Left lung (tissue), 10 donors: Measurements from ENCODE around the gene C14orf180. TPM values are rescaled to one million over a fixed set of nuclear protein-coding genes. Genes with fewer than 3 reads are reported as not detected.

Source experiments
- ATAC-seq: fragments of 200-7000 bp; cut with Tn5 transposase; one replicate; pipeline ENCODE4 v1.9.1; 2020; ENCODE audit warnings: moderate library complexity
- DNase-seq, 4 donors: peaks; one replicate each; pipeline ENCODE4 v3.0.0-alpha.2; 2013 to 2020
- H3K27ac ChIP-seq, 2 donors: fragments of 200-600 bp; sonication (generic) in 1 of 2; one replicate each; pipeline versions ENCODE4 v1.5.0 to v1.8.0; 2020 to 2021
- H3K27me3 ChIP-seq, 2 donors: fragments of 200-600 bp; sonication (generic) in 1 of 2; one replicate each; pipeline versions ENCODE4 v1.5.0 to v1.8.0; 2020 to 2021
- H3K36me3 ChIP-seq, 2 donors: fragments of 200-600 bp; sonication (generic) in 1 of 2; one replicate each; pipeline versions ENCODE4 v1.5.0 to v1.8.0; 2020 to 2021
- H3K4me1 ChIP-seq, 2 donors: fragments of 200-600 bp; one replicate each; pipeline ENCODE4 v1.8.0; 2021
- H3K4me3 ChIP-seq, 2 donors: fragments of 200-600 bp; sonication (generic) in 1 of 2; one replicate each; pipeline versions ENCODE4 v1.5.0 to v1.8.0; 2020 to 2021; ENCODE audit warnings: mild to moderate bottlenecking in 1 of 2
- H3K9me3 ChIP-seq, 2 donors: fragments of 200-600 bp; sonication (generic) in 1 of 2; one replicate each; pipeline versions ENCODE4 v1.5.0 to v1.8.0; 2020 to 2021
- CTCF ChIP-seq, 2 donors: fragments of 200-600 bp; sonication (generic) in 1 of 2; IDR thresholded peaks; one replicate each; pipeline versions ENCODE4 v1.5.0 to v1.8.0; 2021; ENCODE audit warnings: antibody characterized with exemption in 2 of 2
- intact Hi-C, 2 donors: fragments of 100-400 bp; cut with DNase I; formaldehyde crosslinking; loops; one replicate each; pipeline versions ENCODE4 v1.11.2 to v1.14.2; 2022
- polyA plus RNA-seq, 6 donors: library from polyadenylated mRNA; unstranded; fragments of 120-200 nt; gene quantifications; one replicate each; pipeline ENCODE4 v1.2.1, GENCODE V29; 2013; ENCODE audit not compliant: insufficient read length in 6 of 6
- total RNA-seq, 2 donors: library from RNA; stranded (reverse); fragmentation: NEBNext Ultra II Directional; extraction: Animal tissue kit (Norgen Biotek cat#: 25700); gene quantifications; one replicate each; pipeline ENCODE4 v1.2.1, GENCODE V29; 2021
- donor health status: DM: no; HTN: yes; CAD: no.
- donor health status: DM: no; HTN: no; CAD: no.

Gene C14orf180
- total and polyA plus RNA-seq, 8 donors: not detected

GRCh38 chr14:104574536-104574935 lies 5.0 kb upstream of the C14orf180 start:
- no peak for DNase-seq
- no peaks in the 10 kb centered on the region for H3K36me3 ChIP-seq
- ATAC-seq: no peak
- no peak for TF ChIP-seq CTCF (IDR thresholded peaks at IDR 0.05)
- intact Hi-C loops: no loop called here
- peaks cover 0 to 93% of the 10 kb centered on the region in 2 donors for H3K27me3 ChIP-seq
- no peak overlapping the region for H3K4me3 ChIP-seq
- H3K9me3 ChIP-seq: no peaks in the 10 kb centered on the region
- H3K27ac ChIP-seq: no peak overlapping the region
- H3K4me1 ChIP-seq: no peaks in the 10 kb centered on the region

- intact Hi-C loops: no loop called here
- no peak overlapping the region for H3K27ac ChIP-seq
- H3K36me3 ChIP-seq: no peaks in the 10 kb centered on the region
- H3K9me3 ChIP-seq: no peaks in the 10 kb centered on the region
- no peak for TF ChIP-seq CTCF (IDR thresholded peaks at IDR 0.05)
- no peak overlapping the region for H3K4me3 ChIP-seq
- no peak for DNase-seq
- ATAC-seq: no peak
- H3K27me3 ChIP-seq: peaks cover 0 to 93% of the 10 kb centered on the region in 2 donors
- no peaks in the 10 kb centered on the region for H3K4me1 ChIP-seq
Measured at GRCh38 chr14:104574978-104575583, 4.5 kb upstream of the C14orf180 start.

- Histone ChIP-seq H3K4me1 (no peaks in the 10 kb centered on the region), H3K27me3 (peaks cover 0 to 93% of the 10 kb centered on the region in 2 donors), H3K9me3 (no peaks in the 10 kb centered on the region), H3K36me3 (no peaks in the 10 kb centered on the region), H3K4me3 (no peak overlapping the region), H3K27ac (no peak overlapping the region)
- TF ChIP-seq CTCF (IDR thresholded peaks at IDR 0.05): no peak
- no peak for ATAC-seq
- no peak for DNase-seq
- intact Hi-C loops: no loop called here
Measured at GRCh38 chr14:104576232-104576969, 3.2 kb upstream of the C14orf180 start.

DNA sequence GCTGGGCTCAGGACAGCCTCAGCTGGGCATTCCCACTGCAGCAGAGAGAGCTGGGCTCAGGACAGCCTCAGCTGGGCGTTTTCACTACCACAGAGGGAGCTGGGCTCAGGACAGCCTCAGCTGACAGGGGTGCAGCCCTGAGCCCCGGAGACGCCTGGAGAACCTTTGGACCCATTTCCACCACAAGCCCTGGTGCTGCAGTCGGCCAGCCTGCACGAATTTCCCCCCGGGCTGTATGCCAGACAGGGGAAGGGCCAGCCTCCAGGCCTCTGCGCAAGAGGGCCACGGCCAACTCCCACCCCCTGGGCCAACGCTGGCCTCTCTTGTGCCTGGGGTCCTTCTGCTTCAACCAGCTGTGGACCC lies 2.6 kb upstream of the C14orf180 start:
- H3K36me3 ChIP-seq: no peaks in the 10 kb centered on the region
- no peak for TF ChIP-seq CTCF (IDR thresholded peaks at IDR 0.05)
- intact Hi-C loops: no loop called here
- no peak overlapping the region for H3K27ac ChIP-seq
- ATAC-seq: no peak
- peaks cover 0 to 93% of the 10 kb centered on the region in 2 donors for H3K27me3 ChIP-seq
- DNase-seq: peak in 1 of 4 donors; percentile 44
- no peaks in the 10 kb centered on the region for H3K9me3 ChIP-seq
- no peak overlapping the region for H3K4me3 ChIP-seq
- H3K4me1 ChIP-seq: no peaks in the 10 kb centered on the region

- DNase-seq (no peak), ATAC-seq (no peak)
- Histone ChIP-seq H3K4me1 (no peaks in the 10 kb centered on the region), H3K27me3 (peaks cover 0 to 93% of the 10 kb centered on the region in 2 donors), H3K36me3 (no peaks in the 10 kb centered on the region), H3K27ac (no peak overlapping the region), H3K9me3 (no peaks in the 10 kb centered on the region), H3K4me3 (no peak overlapping the region)
- intact Hi-C loops: no loop called here
- no peak for TF ChIP-seq CTCF (IDR thresholded peaks at IDR 0.05)
Measured at GRCh38 chr14:104577426-104577825, 2.1 kb upstream of the C14orf180 start.
